Stimulated activated naive B cell treated with anti-CD40 and anti-IgM and Interleukin-4, amounts not matched to agents 10 μg/mL and 1 μg/mL and 100 μg/mL, for 72 hours (primary cell): ENCODE measurements around the gene CT45A10.
"Not testable (repeated sequence)": the region's sequence is repeated elsewhere in the genome, so short reads cannot be mapped to it uniquely, and the experiment has no call there.

Experiments
- ATAC-seq, 2 donors: fragments of 150-1000 bp; cut with Tn5 transposase; replicated peaks; 2 replicates each; pipeline ENCODE4 v1.10.0; 2021; ENCODE audit warnings: moderate library complexity in 1 of 2
- DNase-seq: peaks from one replicate; pipeline ENCODE4 v3.0.0; 2021
- H3K27ac Mint-ChIP-seq: one replicate; pipeline ENCODE4 v1.8.0; 2022; ENCODE audit warnings: mild to moderate bottlenecking, mixed read lengths
- H3K27me3 Mint-ChIP-seq, 2 donors: one replicate each; pipeline ENCODE4 v1.8.0; 2022; ENCODE audit warnings: mixed read lengths in 2 of 2
- H3K36me3 Mint-ChIP-seq, 2 donors: one replicate each; pipeline ENCODE4 v1.8.0; 2022; ENCODE audit warnings: mixed read lengths in 2 of 2, mild to moderate bottlenecking in 1 of 2
- H3K4me1 Mint-ChIP-seq, 2 donors: one replicate each; pipeline ENCODE4 v1.8.0; 2022; ENCODE audit warnings: mixed read lengths in 2 of 2, mild to moderate bottlenecking in 1 of 2
- H3K4me3 Mint-ChIP-seq, 2 donors: one replicate each; pipeline ENCODE4 v1.8.0; 2022; ENCODE audit warnings: mild to moderate bottlenecking in 2 of 2, mixed read lengths in 2 of 2, moderate library complexity in 1 of 2
- H3K9me3 Mint-ChIP-seq, 2 donors: one replicate each; pipeline ENCODE4 v1.8.0; 2022; ENCODE audit warnings: mixed read lengths in 2 of 2, mild to moderate bottlenecking in 1 of 2

CT45A10 gene

DNA sequence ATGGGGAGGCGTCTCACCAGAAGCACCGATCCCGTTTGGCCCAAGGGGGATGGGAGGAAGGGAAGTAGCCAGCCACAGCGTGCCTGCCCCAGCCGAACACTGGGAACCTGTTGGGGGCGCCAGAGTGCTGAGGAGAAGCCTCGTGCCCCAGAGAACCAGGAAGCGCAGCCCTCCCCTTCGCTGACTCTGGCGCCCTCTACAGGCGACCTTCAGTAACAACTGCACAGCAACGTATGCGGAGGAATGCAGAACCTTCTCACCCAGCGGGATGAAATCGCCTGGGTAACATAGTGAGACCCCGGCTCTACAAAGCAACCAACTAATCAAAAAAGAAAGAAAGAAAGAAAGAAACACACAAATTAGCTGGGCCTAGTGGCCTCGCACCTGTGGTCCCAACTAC lies 56.1 kb downstream of the CT45A10 start, which contains the start of gene CT45A7:
TSS of gene CT45A7 (minus strand) at position 101 of the 400 bp plus-strand sequence. CDS start 3,747 bp downstream, outside the sequence.
- DNase-seq, H3K27me3 Mint-ChIP-seq, H3K4me3 Mint-ChIP-seq, H3K9me3 Mint-ChIP-seq, H3K27ac Mint-ChIP-seq, H3K36me3 Mint-ChIP-seq, H3K4me1 Mint-ChIP-seq, ATAC-seq: not testable (repeated sequence)
